Activated CD4-positive, alpha-beta T cell treated with anti-CD3 and anti-CD28 coated beads, Interleukin-2, amount 10 ng/mL, durations not matched to agents 7 days and 5 days (primary cell): ENCODE measurements around the gene POLD2. TPM values are rescaled to one million over a fixed set of nuclear protein-coding genes. Genes with fewer than 3 reads are reported as not detected.

Experiments
- CTCF ChIA-PET: fragments of 350-600 bp; sonication (Branson Sonifier 250); formaldehyde crosslinking; loops from one replicate; lab custom pipeline; 2021; ENCODE audit warnings: antibody characterized with exemption; lab: Charles Lee
- POLR2A ChIA-PET: fragments of 350-600 bp; sonication (Branson Sonifier 250); formaldehyde crosslinking; loops from one replicate; lab custom pipeline; 2021; ENCODE audit warnings: antibody characterized with exemption; lab: Charles Lee
- DNase-seq: peaks from one replicate; pipeline ENCODE4 v3.0.0-alpha.2; 2020
- H3K27ac Mint-ChIP-seq: one replicate; pipeline ENCODE4 v1.8.0; 2021; ENCODE audit warnings: mild to moderate bottlenecking, moderate library complexity, mixed read lengths
- H3K27me3 Mint-ChIP-seq: one replicate; pipeline ENCODE4 v1.8.0; 2021; ENCODE audit warnings: mixed read lengths
- H3K36me3 Mint-ChIP-seq: one replicate; pipeline ENCODE4 v1.8.0; 2021; ENCODE audit warnings: low read depth, mixed read lengths
- H3K4me1 Mint-ChIP-seq: one replicate; pipeline ENCODE4 v1.8.0; 2021; ENCODE audit warnings: mixed read lengths
- H3K4me3 Mint-ChIP-seq: one replicate; pipeline ENCODE4 v1.8.0; 2021; ENCODE audit warnings: mild to moderate bottlenecking, moderate library complexity, mixed read lengths
- H3K9me3 Mint-ChIP-seq: one replicate; pipeline ENCODE4 v1.8.0; 2021; ENCODE audit warnings: mixed read lengths
- microRNA-seq: library from miRNA; unstranded; fragments of <30 nt; microRNA quantifications from one replicate; pipeline ENCODE4 v1.2.0, GENCODE V29; 2021; ENCODE audit warnings: borderline microRNAs expressed, borderline replicate concordance
- total RNA-seq, 2 experiments: library from RNA; stranded (reverse); gene quantifications; one replicate each; pipeline ENCODE4 v1.2.3, GENCODE V29; 2021

POLD2 gene
- total RNA-seq, 2 experiments from 2014 or later: 117 to 128 TPM

DNA sequence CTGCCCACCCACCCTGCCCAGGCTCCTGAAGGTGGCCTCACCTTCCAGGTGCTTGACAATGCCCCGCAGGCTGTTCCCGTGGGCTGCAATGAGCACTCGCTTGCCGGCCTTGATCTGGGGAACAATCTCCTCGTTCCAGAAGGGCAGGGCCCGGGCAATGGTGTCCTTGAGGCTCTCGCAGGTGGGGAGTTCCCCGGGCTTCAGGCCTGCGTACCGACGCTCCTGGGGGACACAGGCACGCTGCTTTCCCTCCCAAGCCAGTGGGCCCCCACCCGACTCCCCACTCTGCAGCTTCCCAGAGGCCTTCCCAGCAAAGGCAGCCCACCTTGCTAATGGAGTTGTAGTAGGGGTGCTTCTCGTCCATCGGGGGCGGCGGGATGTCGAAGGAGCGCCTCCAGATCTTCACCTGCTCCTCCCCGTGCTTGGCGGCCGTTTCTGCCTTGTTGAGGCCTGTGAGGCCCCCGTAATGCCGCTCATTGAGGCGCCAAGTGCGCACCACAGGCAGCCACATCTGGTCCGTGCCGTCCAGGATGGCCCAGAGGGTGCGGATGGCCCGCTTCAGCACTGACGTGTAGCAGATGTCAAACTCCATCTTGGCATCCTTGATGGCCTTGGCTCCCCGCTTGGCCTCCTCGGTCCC, 58.4 kb downstream of the POLD2 start:
- peaks cover 15% of the 10 kb centered on the region for H3K36me3 Mint-ChIP-seq
- POLR2A ChIA-PET: no interaction called here
- CTCF ChIA-PET: no interaction called here
- DNase-seq: no peak
- H3K4me1 Mint-ChIP-seq: peaks cover 2% of the 10 kb centered on the region
- H3K4me3 Mint-ChIP-seq: no peak overlapping the region
- no peaks in the 10 kb centered on the region for H3K9me3 Mint-ChIP-seq
- H3K27ac Mint-ChIP-seq: no peak overlapping the region
- no peaks in the 10 kb centered on the region for H3K27me3 Mint-ChIP-seq

Small RNA genes lying within 50 kb of the gene (microRNA-seq; reads per million reads assigned to microRNA genes)
- 1.3 reads per million for gene MIR6838

Other genes starting within 250 kb of the POLD2 start
- 10 to 100 TPM; 23.4 to 27.1 TPM for gene URGCP, start 217.0 kb downstream of the POLD2 start, total RNA-seq
- 1 to 10 TPM; 7.8 to 8.0 TPM for gene UBE2D4, start 197.1 kb downstream of the POLD2 start, total RNA-seq
- gene SPDYE1, start 125.7 kb downstream of the POLD2 start, total RNA-seq: not detected
- 100 to 1,000 TPM; 152 to 168 TPM for gene DBNL, start 78.8 kb downstream of the POLD2 start, total RNA-seq
- under 1 TPM in 1 of 2 experiments, not detected in 1; 0.32 TPM for gene PGAM2, start 58.0 kb downstream of the POLD2 start, total RNA-seq
- 10 to 100 TPM; 31.8 to 38.2 TPM for gene POLM, start 41.0 kb downstream of the POLD2 start, total RNA-seq
- 1 to 10 TPM; 4.1 to 4.8 TPM for gene AEBP1, start 19.2 kb downstream of the POLD2 start, total RNA-seq
- not detected for gene MYL7, start 17.8 kb upstream of the POLD2 start, total RNA-seq
- not detected for gene GCK, start 65.9 kb upstream of the POLD2 start, total RNA-seq
- 10 to 100 TPM; 62.6 to 63.3 TPM for gene YKT6, start 77.4 kb upstream of the POLD2 start, total RNA-seq
- gene CAMK2B, start 202.0 kb upstream of the POLD2 start, total RNA-seq: not detected